ENCODE results near the gene ZNF165. TPM values are rescaled to one million over a fixed set of nuclear protein-coding genes. Genes with fewer than 3 reads are reported as not detected.

The ZNF165 gene
- total and polyA plus RNA-seq, 9 donors: 0.24 to 2.3 (median 0.76) TPM

- intact Hi-C loops (cut with DNase I): no loop called here
- WGBS, 3 donors: 1% methylated on average over 49 to 54 of the region's 54 CpGs
- no peaks in the 10 kb centered on the region for H3K27me3 ChIP-seq
- H3K36me3 ChIP-seq: no peaks in the 10 kb centered on the region
- H3K4me3 ChIP-seq: peak overlapping the region; percentile 79
- peak; percentile 37 for TF ChIP-seq POLR2A (IDR thresholded peaks at IDR 0.05)
- peak; percentile 47 to 78 (median 56) for TF ChIP-seq CTCF (IDR thresholded peaks at IDR 0.05)
- no peak for TF ChIP-seq EP300 (IDR thresholded peaks at IDR 0.05)
- H3K27ac ChIP-seq: peak overlapping the region; percentile 46 to 57
- H3K4me1 ChIP-seq (ENCODE audit: insufficient read depth): no peaks in the 10 kb centered on the region
- H3K9me3 ChIP-seq: no peaks in the 10 kb centered on the region
- peak; percentile 69 to 87 (median 74) for DNase-seq
These were observed 24.2 kb downstream of the ZNF165 start for GRCh38 chr6:28104392-28105244.

GRCh38 chr6:28105245-28105639 lies 24.9 kb downstream of the ZNF165 start:
- intact Hi-C loops (cut with DNase I): no loop called here
- Histone ChIP-seq H3K27me3 (no peaks in the 10 kb centered on the region), H3K9me3 (no peaks in the 10 kb centered on the region), H3K4me1 (ENCODE audit: insufficient read depth) (no peaks in the 10 kb centered on the region), H3K36me3 (no peaks in the 10 kb centered on the region), H3K4me3 (peak overlapping the region; percentile 79), H3K27ac (no peak overlapping the region)
- WGBS, 3 donors: 9 to 15% (median 10%) methylated on average over 5 of the region's 5 CpGs
- DNase-seq: no peak
- TF ChIP-seq POLR2A (IDR thresholded peaks at IDR 0.05) (no peak), CTCF (IDR thresholded peaks at IDR 0.05) (no peak), EP300 (IDR thresholded peaks at IDR 0.05) (no peak)

DNA sequence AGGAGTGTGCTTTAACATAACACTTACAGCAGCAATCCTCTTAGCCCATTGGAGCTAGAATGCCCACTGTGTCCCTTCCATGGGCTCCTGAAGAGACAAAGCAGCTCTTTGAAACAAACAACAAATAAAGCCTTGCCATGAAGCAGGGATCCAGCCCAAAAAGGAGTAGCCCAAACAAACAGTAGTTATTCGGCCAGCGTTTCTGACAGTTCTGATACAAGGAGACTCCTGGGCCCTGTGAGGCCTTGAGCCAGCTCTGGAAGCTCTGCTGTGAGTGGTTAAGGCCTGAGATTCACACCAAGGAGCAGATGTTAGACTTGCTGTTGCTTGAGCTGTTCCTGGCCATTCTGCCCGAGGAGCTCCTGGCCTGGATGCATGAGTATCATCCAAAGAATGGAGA lies 27.1 kb downstream of the ZNF165 start:
- Histone ChIP-seq H3K36me3 (no peaks in the 10 kb centered on the region), H3K4me3 (no peak overlapping the region), H3K4me1 (ENCODE audit: insufficient read depth) (no peaks in the 10 kb centered on the region), H3K27me3 (no peaks in the 10 kb centered on the region), H3K27ac (no peak overlapping the region), H3K9me3 (no peaks in the 10 kb centered on the region)
- WGBS, 3 donors: 67 to 70% (median 69%) methylated on average over 3 of the region's 3 CpGs
- TF ChIP-seq POLR2A (IDR thresholded peaks at IDR 0.05) (no peak), CTCF (IDR thresholded peaks at IDR 0.05) (no peak), EP300 (IDR thresholded peaks at IDR 0.05) (no peak)
- no peak for DNase-seq
- intact Hi-C loops (cut with DNase I): no loop called here

DNA sequence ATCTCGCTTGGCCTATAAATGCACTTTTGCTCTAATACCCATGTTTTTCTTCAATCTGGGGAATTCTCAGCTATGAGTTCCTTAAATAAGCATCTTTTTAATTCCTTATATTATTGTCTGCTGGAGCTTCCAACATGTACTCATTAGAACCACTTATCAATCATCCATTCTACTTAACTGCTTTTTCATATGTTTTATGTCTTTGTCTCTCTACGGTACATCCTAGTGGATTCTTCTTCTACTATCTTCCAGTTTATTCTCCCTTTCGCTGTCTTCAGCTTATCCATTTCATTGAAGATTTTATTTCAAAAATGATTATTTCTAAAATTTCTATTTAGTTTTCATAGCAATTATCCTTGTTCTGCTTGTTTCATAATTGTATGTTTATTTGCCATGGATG lies 31.6 kb downstream of the ZNF165 start:
- no peaks in the 10 kb centered on the region for H3K36me3 ChIP-seq
- no peaks in the 10 kb centered on the region for H3K4me1 ChIP-seq (ENCODE audit: insufficient read depth)
- intact Hi-C loops (cut with DNase I): no loop called here
- TF ChIP-seq POLR2A (IDR thresholded peaks at IDR 0.05) (no peak), CTCF (IDR thresholded peaks at IDR 0.05) (no peak), EP300 (IDR thresholded peaks at IDR 0.05) (no peak)
- H3K4me3 ChIP-seq: no peak overlapping the region
- H3K27me3 ChIP-seq: no peaks in the 10 kb centered on the region
- 77 to 95% (median 92%) methylated on average over 3 of the region's 3 CpGs for WGBS, 3 donors
- DNase-seq: no peak
- no peak overlapping the region for H3K27ac ChIP-seq
- H3K9me3 ChIP-seq: no peaks in the 10 kb centered on the region
